KOPT-K1 (cell line): ENCODE results near the gene SLC24A3.
"Not testable (repeated sequence)": the region's sequence is repeated elsewhere in the genome, so short reads cannot be mapped to it uniquely, and the experiment has no call there.

ENCODE experiments used
- H3K27ac ChIP-seq: fragments of 200-600 bp; sonication (generic); 2 replicates; pipeline ENCODE4 v1.5.1; 2016; ENCODE audit warnings: antibody characterized with exemption, mild to moderate bottlenecking, low read depth, low read length; ENCODE audit not compliant: poor library complexity, severe bottlenecking
- H3K36me3 ChIP-seq: fragments of 200-600 bp; sonication (generic); 2 replicates; pipeline ENCODE4 v1.5.1; 2017; ENCODE audit warnings: antibody characterized with exemption, mild to moderate bottlenecking, low read length, moderate library complexity; ENCODE audit not compliant: insufficient read depth
- H3K9me3 ChIP-seq: fragments of 200-600 bp; sonication (generic); 2 replicates; pipeline ENCODE4 v1.5.1; 2017; ENCODE audit warnings: antibody characterized with exemption, low read length, mild to moderate bottlenecking; ENCODE audit not compliant: insufficient read depth, poor library complexity, severe bottlenecking

The SLC24A3 gene

GRCh38 chr20:19633985-19634384, 421.5 kb downstream of the SLC24A3 start:
- H3K9me3 ChIP-seq, result no peaks in the 10 kb centered on the region
- H3K36me3 ChIP-seq, result no peaks in the 10 kb centered on the region

GRCh38 chr20:19639471-19640045, 427.1 kb downstream of the SLC24A3 start:
- H3K27ac ChIP-seq, H3K36me3 ChIP-seq, H3K9me3 ChIP-seq: not testable (repeated sequence)

More at GRCh38 chr20:19633985-19634384, 421.5 kb downstream of the SLC24A3 start:
- no peak overlapping the region for H3K27ac ChIP-seq

- H3K27ac ChIP-seq, result no peak overlapping the region
- no peaks in the 10 kb centered on the region for H3K36me3 ChIP-seq
- no peaks in the 10 kb centered on the region for H3K9me3 ChIP-seq
Measured at GRCh38 chr20:19642860-19643259, 430.4 kb downstream of the SLC24A3 start.

DNA sequence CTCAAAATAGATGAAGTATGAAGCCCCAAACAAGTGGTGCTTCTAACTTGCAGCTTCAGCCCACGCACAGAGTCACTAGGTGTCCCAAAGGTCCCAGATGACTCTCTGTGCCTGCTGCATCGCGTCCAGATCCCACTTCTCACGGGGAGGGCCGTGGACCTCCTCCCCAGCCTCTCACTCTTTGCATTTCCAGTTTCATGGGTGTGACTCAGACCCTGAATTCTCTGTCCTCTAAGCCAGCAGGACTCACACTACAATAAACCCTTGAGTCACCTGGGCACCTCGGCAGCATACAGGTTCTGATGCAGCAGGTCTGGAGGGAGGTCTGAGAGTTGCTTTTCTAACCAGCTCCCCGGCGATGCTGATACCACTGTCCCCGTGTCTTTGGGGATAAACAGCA, 431.6 kb downstream of the SLC24A3 start:
- H3K9me3 ChIP-seq, result no peaks in the 10 kb centered on the region
- no peak overlapping the region for H3K27ac ChIP-seq
- H3K36me3 ChIP-seq, result no peaks in the 10 kb centered on the region

- Histone ChIP-seq H3K27ac (no peak overlapping the region), H3K36me3 (no peaks in the 10 kb centered on the region)
Measured at GRCh38 chr20:19646963-19647362, 434.5 kb downstream of the SLC24A3 start.

DNA sequence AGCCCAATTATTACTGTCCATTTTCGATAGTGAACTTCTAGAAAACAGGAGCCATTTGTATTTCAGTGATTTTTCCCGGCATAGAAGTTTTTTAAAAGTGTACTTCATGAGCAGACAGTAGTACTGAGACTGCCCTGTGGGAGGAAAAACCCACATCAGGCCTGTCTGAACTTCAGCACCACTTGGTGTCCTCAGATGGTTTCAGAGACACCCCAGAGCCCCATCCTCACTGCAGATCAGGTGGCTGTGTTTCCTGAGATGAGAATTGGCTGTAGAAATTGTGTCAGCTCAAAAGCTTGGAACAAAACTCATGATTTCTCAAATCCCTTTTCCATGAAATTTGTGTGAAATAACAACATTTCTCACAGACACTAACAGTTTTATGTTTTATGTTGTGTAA, 435.6 kb downstream of the SLC24A3 start:
- no peak overlapping the region for H3K27ac ChIP-seq
- H3K9me3 ChIP-seq, result no peaks in the 10 kb centered on the region
- no peaks in the 10 kb centered on the region for H3K36me3 ChIP-seq

More at GRCh38 chr20:19646963-19647362, 434.5 kb downstream of the SLC24A3 start:
- H3K9me3 ChIP-seq, result no peaks in the 10 kb centered on the region

GRCh38 chr20:19649041-19649440, 436.6 kb downstream of the SLC24A3 start:
- Histone ChIP-seq H3K27ac (no peak overlapping the region), H3K36me3 (no peaks in the 10 kb centered on the region), H3K9me3 (no peaks in the 10 kb centered on the region)

DNA sequence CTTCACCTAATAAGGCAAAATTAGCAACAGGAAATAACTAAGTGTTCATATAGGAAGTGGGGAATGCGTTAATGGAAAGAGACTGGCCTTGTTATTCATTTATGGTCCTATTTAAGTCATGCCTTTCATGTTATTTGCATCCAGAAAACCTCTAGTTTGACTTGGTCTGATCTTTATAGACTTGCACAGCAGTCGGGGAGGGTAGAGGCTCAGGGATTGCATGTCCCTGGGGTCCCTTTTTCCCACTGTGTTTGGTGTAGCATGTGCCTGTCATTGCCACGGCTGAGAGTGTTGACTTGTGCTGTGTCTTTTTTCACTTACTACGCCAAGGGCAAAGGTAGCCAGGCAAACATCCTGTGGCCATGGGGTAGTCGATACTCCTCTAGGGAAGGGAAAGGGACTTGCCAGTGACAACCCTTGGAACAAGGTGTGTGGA, 440.2 kb downstream of the SLC24A3 start:
- no peak overlapping the region for H3K27ac ChIP-seq
- H3K9me3 ChIP-seq, result no peaks in the 10 kb centered on the region
- H3K36me3 ChIP-seq, result no peaks in the 10 kb centered on the region

DNA sequence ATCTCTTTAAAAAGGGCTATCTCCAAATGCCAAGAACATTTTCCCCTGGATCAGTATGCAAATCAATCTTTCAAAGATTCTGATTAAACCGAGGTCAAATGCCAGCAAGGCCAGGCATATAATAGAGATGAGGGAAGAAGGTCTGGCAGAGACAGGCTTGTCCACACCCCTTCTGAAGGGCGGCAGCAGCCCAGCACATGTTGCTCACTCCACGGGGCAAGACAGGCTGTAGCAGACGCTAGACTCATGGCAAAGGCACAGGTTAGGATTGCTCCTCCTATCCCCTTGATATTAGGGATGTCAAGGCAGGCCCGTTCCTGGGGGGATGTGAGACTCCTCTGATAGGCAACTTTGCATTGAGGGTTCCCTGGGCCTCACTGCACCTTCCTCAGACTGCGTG, 440.9 kb downstream of the SLC24A3 start:
- Histone ChIP-seq H3K36me3 (no peaks in the 10 kb centered on the region), H3K9me3 (no peaks in the 10 kb centered on the region), H3K27ac (no peak overlapping the region)

DNA sequence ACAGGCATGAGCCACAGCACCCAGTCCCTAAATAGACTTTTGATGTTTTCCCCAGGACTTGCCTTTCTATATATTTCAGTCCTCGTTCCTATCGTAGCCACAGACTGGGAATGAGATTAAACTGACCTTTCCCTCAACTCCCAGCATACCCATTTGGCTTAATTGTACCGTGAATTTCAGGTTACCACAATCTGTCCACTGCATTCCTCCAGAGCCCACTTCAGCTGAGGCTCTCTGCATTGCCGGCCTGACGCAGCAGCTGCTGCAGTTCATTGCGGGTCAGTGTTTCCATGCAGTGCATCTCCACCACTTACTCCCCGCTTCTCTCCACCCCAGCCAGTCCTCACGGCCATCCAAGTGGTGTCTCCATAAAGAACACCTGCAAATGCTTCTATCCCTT, 442.5 kb downstream of the SLC24A3 start:
- no peak overlapping the region for H3K27ac ChIP-seq
- H3K36me3 ChIP-seq, result no peaks in the 10 kb centered on the region
- no peaks in the 10 kb centered on the region for H3K9me3 ChIP-seq

DNA sequence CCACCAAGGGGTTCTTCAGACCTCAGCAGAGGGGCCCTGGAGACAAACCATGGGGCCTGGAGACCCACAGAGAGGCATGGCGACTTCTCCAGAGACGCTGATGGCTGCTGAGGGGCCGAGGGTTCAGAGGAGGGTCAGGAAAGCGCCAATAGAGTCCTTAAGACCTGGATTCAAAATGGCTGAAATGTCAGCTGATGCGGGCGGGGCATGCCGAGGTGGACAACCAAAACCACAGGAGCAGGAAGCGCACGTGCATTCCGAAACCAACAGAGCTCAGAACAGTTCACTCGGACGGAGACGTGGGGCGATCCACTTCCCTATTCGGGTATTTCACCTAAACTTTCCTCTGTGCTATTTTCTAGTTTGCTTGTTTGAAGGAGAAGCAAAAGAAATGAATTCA, 445.7 kb downstream of the SLC24A3 start:
- Histone ChIP-seq H3K36me3 (no peaks in the 10 kb centered on the region), H3K9me3 (no peaks in the 10 kb centered on the region), H3K27ac (no peak overlapping the region)

- Histone ChIP-seq H3K36me3 (no peaks in the 10 kb centered on the region), H3K27ac (no peak overlapping the region), H3K9me3 (no peaks in the 10 kb centered on the region)
Measured at GRCh38 chr20:19659448-19659847, 447.0 kb downstream of the SLC24A3 start.

- Histone ChIP-seq H3K36me3 (no peaks in the 10 kb centered on the region), H3K27ac (no peak overlapping the region), H3K9me3 (no peaks in the 10 kb centered on the region)
Measured at GRCh38 chr20:19660808-19661378, 448.5 kb downstream of the SLC24A3 start.

DNA sequence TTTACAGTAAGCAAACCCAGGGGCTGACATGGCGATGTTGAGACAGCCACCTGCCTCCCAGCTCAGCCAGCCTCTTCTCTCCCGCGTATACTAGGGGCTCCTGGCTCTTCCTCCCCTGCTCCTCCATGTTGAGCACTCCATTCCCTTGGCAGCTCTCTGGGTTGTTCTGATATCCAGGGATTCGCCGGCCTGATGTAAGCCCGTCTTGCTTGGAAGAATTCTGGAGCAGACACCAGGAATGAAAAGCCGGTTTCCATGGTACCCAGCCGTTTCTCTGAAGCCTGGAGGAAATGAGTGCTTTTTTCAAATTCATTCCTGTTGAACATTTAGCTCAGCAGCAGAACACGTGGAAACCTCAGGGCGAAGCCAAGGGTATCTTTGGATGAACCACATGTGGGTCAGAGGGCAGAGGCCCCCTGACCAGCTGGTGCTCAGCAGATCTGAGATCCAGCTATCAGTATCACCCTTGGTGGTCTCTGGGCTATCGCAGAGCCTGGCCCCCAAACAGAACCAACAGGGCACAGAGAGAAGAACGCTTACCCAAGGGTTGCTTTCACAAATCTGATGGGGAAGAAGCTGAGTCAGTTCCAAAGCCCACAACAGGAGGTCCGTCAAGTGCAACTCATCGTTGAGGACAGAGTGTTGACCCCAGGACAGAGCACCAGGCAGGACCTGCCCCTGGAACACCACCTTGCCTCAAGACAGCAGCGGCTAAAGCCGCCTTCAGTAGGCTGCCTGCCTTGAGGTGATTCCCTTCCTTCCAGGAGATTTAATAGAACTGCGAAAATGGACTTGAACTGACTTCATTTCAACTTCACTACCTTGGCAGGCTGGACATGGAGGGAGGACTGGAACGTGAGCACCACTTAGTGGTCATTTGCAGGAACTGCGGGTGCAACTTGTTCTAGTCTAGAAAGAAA, 449.5 kb downstream of the SLC24A3 start:
- no peaks in the 10 kb centered on the region for H3K9me3 ChIP-seq
- no peak overlapping the region for H3K27ac ChIP-seq
- H3K36me3 ChIP-seq, result no peaks in the 10 kb centered on the region

DNA sequence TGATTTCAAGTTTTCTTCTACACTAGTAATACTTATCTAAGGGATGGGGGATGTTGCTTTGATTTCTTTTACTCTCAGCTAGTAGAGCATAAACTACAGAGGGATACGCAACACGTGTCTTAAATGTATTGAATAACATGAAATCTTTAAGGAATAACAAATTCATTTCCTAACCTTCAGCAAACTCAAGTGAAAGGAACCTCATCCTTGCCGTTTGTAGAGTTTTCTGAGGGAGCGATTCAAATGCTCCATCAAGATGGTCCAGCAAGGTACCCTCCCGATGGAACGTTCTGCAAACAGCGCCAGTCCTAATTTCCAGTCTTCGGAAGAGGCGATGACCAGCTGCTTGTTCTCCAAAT, 450.2 kb downstream of the SLC24A3 start:
- H3K27ac ChIP-seq, result no peak overlapping the region
- H3K9me3 ChIP-seq, result no peaks in the 10 kb centered on the region
- H3K36me3 ChIP-seq, result no peaks in the 10 kb centered on the region
